Psoas muscle (tissue), 8 donors: ENCODE measurements around the gene FABP6. TPM values are rescaled to one million over a fixed set of nuclear protein-coding genes. Genes with fewer than 3 reads are reported as not detected.

ENCODE experiments used
- ATAC-seq, 4 donors: fragments of 200-7000 bp; cut with Tn5 transposase; one replicate each; pipeline ENCODE4 v1.9.1; 2020; ENCODE audit warnings: moderate library complexity in 3 of 4, mild to moderate bottlenecking in 2 of 4
- DNase-seq, 2 donors: peaks; one replicate each; pipeline ENCODE4 v3.0.0-alpha.2; 2020
- H3K27ac ChIP-seq: fragments of 200-600 bp; one replicate; pipeline ENCODE4 v1.8.0; 2022
- H3K27me3 ChIP-seq, 3 donors: fragments of 200-600 bp in 1 of 3; one replicate each; pipeline versions ENCODE4 v1.6.1 to v1.8.0; 2013 to 2022; ENCODE audit warnings: low read length in 2 of 3, mild to moderate bottlenecking in 2 of 3, moderate library complexity in 1 of 3; ENCODE audit not compliant: insufficient read depth in 3 of 3
- H3K36me3 ChIP-seq, 2 donors: fragments of 200-600 bp in 1 of 2; one replicate each; pipeline versions ENCODE4 v1.6.1 to v1.8.0; 2013 to 2022; ENCODE audit warnings: low read depth in 1 of 2, mild to moderate bottlenecking in 1 of 2, moderate library complexity in 1 of 2; ENCODE audit not compliant: insufficient read depth in 1 of 2
- H3K4me1 ChIP-seq: fragments of 200-600 bp; one replicate; pipeline ENCODE4 v1.8.0; 2022
- H3K4me3 ChIP-seq: fragments of 200-600 bp; one replicate; pipeline ENCODE4 v1.8.0; 2022; ENCODE audit warnings: mild to moderate bottlenecking
- H3K9me3 ChIP-seq: fragments of 200-600 bp; one replicate; pipeline ENCODE4 v1.8.0; 2022
- WGBS, 3 donors: extraction: QIAGEN DNeasy Blood & Tissue Kit; methylation state at CpG; one replicate each; pipeline versions ENCODE4 v1.1.6 to v1.1.7; 2013; 5-methylcytosine and 5-hydroxymethylcytosine counted together
- intact Hi-C, 2 donors: fragments of 100-400 bp; cut with DNase I; formaldehyde crosslinking; loops; one replicate each; pipeline versions ENCODE4 v1.11.0 to v1.14.2; 2022
- polyA plus RNA-seq, 3 donors: library from polyadenylated mRNA; stranded (reverse); fragments of 200-250 nt; gene quantifications; one replicate each; pipeline ENCODE4 v1.2.3, GENCODE V29; 2013
- total RNA-seq, 4 donors: library from RNA; stranded (reverse); fragmentation: NEBNext Ultra II Directional in 2 of 4; extraction: Animal tissue kit (Norgen Biotek cat#: 25700) in 2 of 4; gene quantifications; one replicate each; pipeline versions ENCODE4 v1.2.1 to v1.2.4, GENCODE V29; 2021 to 2023
- TF ChIP-seq, protein P1 (sequence below): fragments of 200-600 bp; IDR thresholded peaks from one replicate; pipeline ENCODE4 v1.8.0; 2022; ENCODE audit warnings: antibody characterized with exemption
- donor health status: healthy with polysubstance abuse.
- donor health status: DM: no; HTN: no; CAD: no; lungs with moderate emphysema.
- donor health status: Bipolar disorder and iron deficiency.
- donor health status: healthy.
- donor health status: DM: yes; HTN: yes; CAD: no.
- donor health status: DM: no; HTN: no; CAD: no.
- donor health status: DM: no; HTN: no; CAD: no.
- donor health status: DM: yes; HTN: yes; CAD: no.

FABP6 gene
- total and polyA plus RNA-seq, 7 donors = 0.05 to 0.64 TPM; not detected in 5

DNA sequence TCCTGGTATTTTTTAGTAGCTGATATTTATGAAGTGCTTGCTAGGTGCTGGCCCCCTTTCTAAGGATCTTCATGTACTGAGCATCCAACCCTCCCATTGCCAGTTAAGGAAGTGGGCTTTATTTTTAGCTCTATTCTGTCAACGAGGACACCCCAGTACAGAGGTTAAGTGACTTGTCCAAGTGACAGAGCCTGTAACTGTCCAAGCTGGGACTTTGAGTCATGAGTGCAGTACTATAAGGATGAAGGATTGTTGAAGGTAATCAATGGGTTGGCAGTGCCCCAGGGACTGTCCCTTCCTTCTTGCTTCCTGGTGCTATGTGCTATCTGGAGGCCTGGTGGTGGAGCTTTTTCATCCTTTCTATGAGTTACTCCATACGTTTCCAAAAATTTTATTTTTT lies 18.0 kb upstream of the FABP6 start:
- no peak overlapping the region for H3K27ac ChIP-seq

DNA sequence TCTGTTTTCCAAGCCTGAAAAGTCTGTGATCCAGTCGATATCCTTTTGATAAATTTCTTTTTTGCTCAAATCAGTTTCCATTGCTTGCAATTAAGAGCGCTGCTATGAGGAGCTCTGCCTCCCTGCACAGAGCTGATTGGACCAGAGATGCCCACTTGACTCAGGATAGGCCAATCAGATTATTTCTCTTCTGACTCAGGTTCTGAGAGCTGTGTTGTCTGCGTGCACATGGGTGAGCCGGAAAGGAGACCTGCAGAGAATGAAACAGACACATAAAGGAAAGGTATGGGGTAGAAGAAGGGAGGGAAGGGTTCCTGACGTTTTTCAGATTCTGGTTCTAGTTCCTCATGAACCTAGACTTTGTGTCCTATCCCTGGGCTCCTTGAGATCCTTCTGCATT lies 15.8 kb upstream of the FABP6 start:
- Histone ChIP-seq H3K4me3 (no peak overlapping the region), H3K27me3 (no peaks in the 10 kb centered on the region), H3K4me1 (no peaks in the 10 kb centered on the region), H3K27ac (no peak overlapping the region), H3K36me3 (no peaks in the 10 kb centered on the region), H3K9me3 (no peaks in the 10 kb centered on the region)
- TF ChIP-seq, protein P1, sequence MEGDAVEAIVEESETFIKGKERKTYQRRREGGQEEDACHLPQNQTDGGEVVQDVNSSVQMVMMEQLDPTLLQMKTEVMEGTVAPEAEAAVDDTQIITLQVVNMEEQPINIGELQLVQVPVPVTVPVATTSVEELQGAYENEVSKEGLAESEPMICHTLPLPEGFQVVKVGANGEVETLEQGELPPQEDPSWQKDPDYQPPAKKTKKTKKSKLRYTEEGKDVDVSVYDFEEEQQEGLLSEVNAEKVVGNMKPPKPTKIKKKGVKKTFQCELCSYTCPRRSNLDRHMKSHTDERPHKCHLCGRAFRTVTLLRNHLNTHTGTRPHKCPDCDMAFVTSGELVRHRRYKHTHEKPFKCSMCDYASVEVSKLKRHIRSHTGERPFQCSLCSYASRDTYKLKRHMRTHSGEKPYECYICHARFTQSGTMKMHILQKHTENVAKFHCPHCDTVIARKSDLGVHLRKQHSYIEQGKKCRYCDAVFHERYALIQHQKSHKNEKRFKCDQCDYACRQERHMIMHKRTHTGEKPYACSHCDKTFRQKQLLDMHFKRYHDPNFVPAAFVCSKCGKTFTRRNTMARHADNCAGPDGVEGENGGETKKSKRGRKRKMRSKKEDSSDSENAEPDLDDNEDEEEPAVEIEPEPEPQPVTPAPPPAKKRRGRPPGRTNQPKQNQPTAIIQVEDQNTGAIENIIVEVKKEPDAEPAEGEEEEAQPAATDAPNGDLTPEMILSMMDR = no peak
- DNase-seq (no peak), ATAC-seq (no peak)
- WGBS, 3 donors = 68 to 73% (median 70%) methylated on average over 5 of the region's 5 CpGs
- intact Hi-C loops = no loop called here

More for the DNA sequence above, 18.0 kb upstream of the FABP6 start:
- Histone ChIP-seq H3K36me3 (no peaks in the 10 kb centered on the region), H3K4me3 (no peak overlapping the region), H3K27me3 (no peaks in the 10 kb centered on the region), H3K4me1 (no peaks in the 10 kb centered on the region), H3K9me3 (no peaks in the 10 kb centered on the region)
- DNase-seq (no peak), ATAC-seq (no peak)
- TF ChIP-seq, protein P1 = no peak
- 42 to 54% (median 50%) methylated on average over 2 of the region's 2 CpGs for WGBS, 3 donors
- intact Hi-C loops = no loop called here

DNA sequence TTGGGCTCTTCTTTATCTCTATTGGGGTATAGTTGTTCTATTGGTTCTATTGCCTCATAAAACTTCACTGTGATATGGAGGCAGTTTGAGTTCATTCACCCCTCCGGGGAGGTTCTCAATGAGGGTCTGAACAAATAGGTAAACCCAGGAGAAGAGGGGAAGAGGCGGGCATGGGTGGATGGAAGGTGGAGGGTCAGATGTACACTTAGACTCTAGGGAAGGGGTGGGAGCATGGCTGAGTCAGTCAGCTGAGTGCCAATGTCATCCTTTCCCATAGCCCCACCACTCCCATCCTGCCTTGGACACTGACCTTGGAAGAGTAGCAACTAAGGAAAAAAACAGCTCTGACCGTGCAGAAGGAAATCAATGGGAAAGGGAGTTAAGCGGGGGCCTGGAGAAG lies 9.9 kb upstream of the FABP6 start:
- no peak overlapping the region for H3K27ac ChIP-seq
- intact Hi-C loops = no loop called here

DNA sequence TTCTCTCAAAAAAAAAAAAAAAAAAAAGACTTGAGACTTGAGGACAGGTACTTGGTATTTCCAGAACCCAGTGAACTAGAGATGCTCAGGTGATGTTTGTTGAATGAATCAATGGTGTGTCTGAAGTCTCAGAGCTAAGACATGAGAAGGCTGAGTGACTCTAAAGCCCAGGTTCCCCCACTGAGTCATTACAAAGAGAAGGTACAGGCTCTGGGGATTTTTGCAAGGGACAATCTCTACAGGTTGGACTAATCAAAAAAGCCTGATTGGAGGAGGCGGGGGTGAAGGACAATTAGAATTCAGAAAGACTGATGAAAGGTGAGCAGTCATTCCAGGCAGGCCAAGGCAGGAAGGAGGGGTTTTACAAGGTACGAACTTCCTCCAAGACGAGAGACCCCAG lies 8.2 kb upstream of the FABP6 start:
- ATAC-seq = no peak
- no peaks in the 10 kb centered on the region for H3K27me3 ChIP-seq
- intact Hi-C loops = no loop called here
- no peaks in the 10 kb centered on the region for H3K9me3 ChIP-seq
- TF ChIP-seq, protein P1 = no peak
- H3K27ac ChIP-seq = no peak overlapping the region
- no peaks in the 10 kb centered on the region for H3K36me3 ChIP-seq
- H3K4me1 ChIP-seq = no peaks in the 10 kb centered on the region
- H3K4me3 ChIP-seq = no peak overlapping the region
- no peak for DNase-seq
- 72 to 87% (median 85%) methylated on average over 3 of the region's 3 CpGs for WGBS, 3 donors

More for the DNA sequence above, 9.9 kb upstream of the FABP6 start:
- Histone ChIP-seq H3K4me1 (no peaks in the 10 kb centered on the region), H3K27me3 (no peaks in the 10 kb centered on the region), H3K9me3 (no peaks in the 10 kb centered on the region), H3K4me3 (no peak overlapping the region), H3K36me3 (no peaks in the 10 kb centered on the region)
- WGBS, 3 donors = 63 to 75% (median 64%) methylated on average over 4 of the region's 4 CpGs
- no peak for ATAC-seq
- TF ChIP-seq, protein P1 = no peak
- no peak for DNase-seq

DNA sequence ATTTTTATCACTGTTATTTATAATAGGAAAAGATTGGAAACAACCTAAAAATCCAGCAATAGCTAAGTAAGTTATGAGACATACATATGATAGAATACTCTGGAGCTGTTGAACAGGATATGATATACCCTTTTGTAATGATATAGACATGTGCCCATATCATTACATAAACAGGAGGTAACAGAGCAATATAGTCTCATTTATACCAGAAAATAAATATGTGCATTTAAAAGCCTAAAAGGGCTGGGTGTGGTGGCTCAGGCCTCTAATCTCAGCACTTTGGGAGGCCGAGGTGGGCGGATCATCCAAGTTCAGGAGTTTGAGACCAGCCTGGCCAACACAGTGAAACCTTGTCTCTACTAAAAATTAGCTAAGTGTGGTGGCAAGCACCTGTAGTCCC lies 2.3 kb upstream of the FABP6 start:
- DNase-seq (no peak), ATAC-seq (no peak)
- Histone ChIP-seq H3K4me1 (no peaks in the 10 kb centered on the region), H3K27me3 (peaks cover 0 to 2% (median 0%) of the 10 kb centered on the region in 3 donors), H3K36me3 (no peaks in the 10 kb centered on the region), H3K9me3 (no peaks in the 10 kb centered on the region), H3K4me3 (no peak overlapping the region), H3K27ac (no peak overlapping the region)
- WGBS, 3 donors = 90 to 96% (median 91%) methylated on average over 2 of the region's 2 CpGs
- TF ChIP-seq, protein P1 = no peak
- intact Hi-C loops = no loop called here
